WTC11 (cell line): Measurements from ENCODE around the gene GDPD4. TPM values are rescaled to one million over a fixed set of nuclear protein-coding genes. Genes with fewer than 3 reads are reported as not detected.

ENCODE experiments used
- ATAC-seq: fragments of 200-7000 bp; cut with Tn5 transposase; 2 replicates; pipeline ENCODE4 v1.10.0; 2021; ENCODE audit warnings: mild to moderate bottlenecking, moderate library complexity
- CTCF ChIA-PET: fragments of 300-600 bp; sonication (Branson Sonifier 250); formaldehyde crosslinking; loops from one replicate; lab custom pipeline; 2021; ENCODE audit warnings: antibody characterized with exemption; lab: Charles Lee
- POLR2A ChIA-PET: fragments of 350-600 bp; sonication (Branson Sonifier 250); formaldehyde crosslinking; loops from one replicate; lab custom pipeline; 2021; ENCODE audit warnings: antibody characterized with exemption; lab: Charles Lee
- DNase-seq: peaks from one replicate; pipeline ENCODE4 v3.0.0; 2021; ENCODE audit warnings: low spot score
- H3K27ac Mint-ChIP-seq: 2 replicates; pipeline ENCODE4 v1.8.0; 2021; ENCODE audit warnings: mixed read lengths
- H3K27me3 Mint-ChIP-seq: 2 replicates; pipeline ENCODE4 v1.8.0; 2021; ENCODE audit warnings: low read depth, mild to moderate bottlenecking, moderate library complexity, mixed read lengths
- H3K36me3 Mint-ChIP-seq: 2 replicates; pipeline ENCODE4 v1.8.0; 2021; ENCODE audit warnings: mixed read lengths
- H3K4me1 Mint-ChIP-seq: 2 replicates; pipeline ENCODE4 v1.8.0; 2022; ENCODE audit warnings: mixed read lengths
- H3K4me3 Mint-ChIP-seq: 2 replicates; pipeline ENCODE4 v1.8.0; 2021; ENCODE audit warnings: mild to moderate bottlenecking, moderate library complexity, mixed read lengths
- H3K9me3 Mint-ChIP-seq: 2 replicates; pipeline ENCODE4 v1.8.0; 2021; ENCODE audit warnings: mixed read lengths
- ATF2 ChIP-seq: sonication (generic); formaldehyde crosslinking; IDR thresholded peaks from 2 replicates; pipeline ENCODE4 v1.8.1; 2022; ENCODE audit warnings: low read depth, missing genetic modification reagents, borderline replicate concordance
- CBFB ChIP-seq: sonication (generic); formaldehyde crosslinking; IDR thresholded peaks from 2 replicates; pipeline ENCODE4 v1.8.1; 2022; ENCODE audit warnings: mild to moderate bottlenecking, low read depth, missing genetic modification reagents
- E2F5 ChIP-seq: sonication (generic); formaldehyde crosslinking; IDR thresholded peaks from 2 replicates; pipeline ENCODE4 v1.8.1; 2022; ENCODE audit warnings: mild to moderate bottlenecking, moderate library complexity, missing genetic modification reagents
- EMX1 ChIP-seq: fragments of 250-450 bp; sonication (Bioruptor Pico); IDR thresholded peaks from 2 replicates; pipeline ENCODE4 v1.8.0; 2021; ENCODE audit warnings: mild to moderate bottlenecking
- ESRRA ChIP-seq: sonication (generic); formaldehyde crosslinking; IDR thresholded peaks from 2 replicates; pipeline ENCODE4 v1.8.1; 2022; ENCODE audit warnings: mild to moderate bottlenecking, missing genetic modification reagents, borderline replicate concordance
- FOXK1 ChIP-seq: sonication (generic); formaldehyde crosslinking; IDR thresholded peaks from 2 replicates; pipeline ENCODE4 v1.8.0; 2022; ENCODE audit warnings: mild to moderate bottlenecking, moderate library complexity, missing genetic modification reagents
- HMGA2 ChIP-seq: fragments of 250-450 bp; sonication (Bioruptor Pico); IDR thresholded peaks from 2 replicates; pipeline ENCODE4 v1.4.0; 2021; ENCODE audit warnings: mild to moderate bottlenecking, moderate library complexity
- JAZF1 ChIP-seq: fragments of 250-450 bp; sonication (Bioruptor Pico); IDR thresholded peaks from 2 replicates; pipeline ENCODE4 v1.9.0; 2021; ENCODE audit warnings: moderate library complexity, mild to moderate bottlenecking, inconsistent platforms
- KAT7 ChIP-seq: sonication (generic); formaldehyde crosslinking; IDR thresholded peaks from 2 replicates; pipeline ENCODE4 v1.8.1; 2023; ENCODE audit warnings: missing genetic modification reagents, mild to moderate bottlenecking, borderline replicate concordance
- NFE2L1 ChIP-seq: sonication (generic); formaldehyde crosslinking; IDR thresholded peaks from 2 replicates; pipeline ENCODE4 v1.8.1; 2023; ENCODE audit warnings: missing genetic modification reagents
- OVOL2 ChIP-seq: fragments of 250-450 bp; sonication (Bioruptor Pico); IDR thresholded peaks from 2 replicates; pipeline ENCODE4 v1.9.0; 2021; ENCODE audit warnings: mild to moderate bottlenecking, borderline replicate concordance
- PRDM15 ChIP-seq: sonication (generic); formaldehyde crosslinking; IDR thresholded peaks from 2 replicates; pipeline ENCODE4 v1.8.0; 2022; ENCODE audit warnings: missing genetic modification reagents
- RORB ChIP-seq: fragments of 250-450 bp; sonication (Bioruptor Pico); IDR thresholded peaks from 2 replicates; pipeline ENCODE4 v1.9.0; 2021; ENCODE audit warnings: mild to moderate bottlenecking
- SMAD4 ChIP-seq: sonication (generic); formaldehyde crosslinking; IDR thresholded peaks from 2 replicates; pipeline ENCODE4 v1.8.0; 2022; ENCODE audit warnings: mild to moderate bottlenecking, missing genetic modification reagents
- SOX15 ChIP-seq: fragments of 250-450 bp; sonication (Bioruptor Pico); IDR thresholded peaks from 2 replicates; pipeline ENCODE4 v1.9.0; 2021; ENCODE audit warnings: mild to moderate bottlenecking
- USF1 ChIP-seq: sonication (generic); formaldehyde crosslinking; IDR thresholded peaks from 2 replicates; pipeline ENCODE4 v1.8.0; 2022; ENCODE audit warnings: mild to moderate bottlenecking, missing genetic modification reagents
- ZNF138 ChIP-seq: sonication (generic); formaldehyde crosslinking; conservative IDR thresholded peaks from 2 replicates; pipeline ENCODE4 v1.8.1; 2022; ENCODE audit warnings: mild to moderate bottlenecking, moderate library complexity, missing genetic modification reagents
- ZNF219 ChIP-seq: sonication (generic); formaldehyde crosslinking; IDR thresholded peaks from 2 replicates; pipeline ENCODE4 v1.8.0; 2023; ENCODE audit warnings: missing genetic modification reagents, mild to moderate bottlenecking, borderline replicate concordance
- ZNF317 ChIP-seq: sonication (generic); formaldehyde crosslinking; IDR thresholded peaks from 2 replicates; pipeline ENCODE4 v1.8.1; 2023; ENCODE audit warnings: low read depth, mild to moderate bottlenecking, moderate library complexity, missing genetic modification reagents, borderline replicate concordance
- ZNF423 ChIP-seq: fragments of 250-450 bp; sonication (Bioruptor Pico); IDR thresholded peaks from 2 replicates; pipeline ENCODE4 v2.1.2; 2022; ENCODE audit warnings: mild to moderate bottlenecking, moderate library complexity
- total RNA-seq: library from RNA; stranded (reverse); gene quantifications from 3 replicates; pipeline ENCODE4 v1.2.3, GENCODE V29; 2021

GDPD4 gene
- total RNA-seq, 1 experiment from 2014 or later = not detected

GRCh38 chr11:77322926-77323590 is 21.6 kb upstream of the GDPD4 start:
- no peaks in the 10 kb centered on the region for H3K9me3 Mint-ChIP-seq
- TF ChIP-seq SOX15 (CRISPR knock-in tag) = no peak
- TF ChIP-seq ZNF317 = no peak
- no peak for TF ChIP-seq ZNF138 (CRISPR knock-in tag)
- TF ChIP-seq JAZF1 (CRISPR knock-in tag) = no peak
- no peak for TF ChIP-seq ZNF219 (CRISPR knock-in tag)
- no peak for TF ChIP-seq OVOL2
- TF ChIP-seq CBFB (CRISPR knock-in tag) = no peak
- no peak for TF ChIP-seq EMX1 (CRISPR knock-in tag)
- TF ChIP-seq ESRRA (CRISPR knock-in tag) = no peak
- no peaks in the 10 kb centered on the region for H3K27me3 Mint-ChIP-seq
- DNase-seq (no peak), ATAC-seq (no peak)
- ChIA-PET CTCF (no interaction called here), POLR2A (no interaction called here)
- H3K4me3 Mint-ChIP-seq = no peak overlapping the region
- peaks cover 40% of the 10 kb centered on the region for H3K36me3 Mint-ChIP-seq
- H3K27ac Mint-ChIP-seq = no peak overlapping the region
- no peaks in the 10 kb centered on the region for H3K4me1 Mint-ChIP-seq

- no peaks in the 10 kb centered on the region for H3K9me3 Mint-ChIP-seq
- H3K27ac Mint-ChIP-seq = no peak overlapping the region
- H3K4me1 Mint-ChIP-seq = no peaks in the 10 kb centered on the region
- POLR2A ChIA-PET = no interaction called here
- H3K4me3 Mint-ChIP-seq = no peak overlapping the region
- TF ChIP-seq KAT7 (no peak), USF1 (no peak), NFE2L1 (CRISPR knock-in tag) (no peak), ZNF423 (CRISPR knock-in tag) (no peak), RORB (no peak), ATF2 (CRISPR knock-in tag) (no peak), HMGA2 (no peak), SMAD4 (no peak)
- no peak for ATAC-seq
- no peak for DNase-seq
- H3K27me3 Mint-ChIP-seq = no peaks in the 10 kb centered on the region
- H3K36me3 Mint-ChIP-seq = peaks cover 34% of the 10 kb centered on the region
- CTCF ChIA-PET = interaction anchor here (0.5 kb wide), 1 partner anchor 265 kb away, joined by 4 read pairs; no protein-coding TSS in a partner anchor
These were observed 21.0 kb upstream of the GDPD4 start for GRCh38 chr11:77322506-77322905.

- ChIA-PET CTCF (interaction anchor here (1.2 kb wide), 1 partner anchor 151 kb away, joined by 3 read pairs; no protein-coding TSS in a partner anchor), POLR2A (no interaction called here)
- Mint-ChIP-seq H3K27me3 (no peaks in the 10 kb centered on the region), H3K4me1 (no peaks in the 10 kb centered on the region), H3K36me3 (peaks cover 20% of the 10 kb centered on the region), H3K9me3 (no peaks in the 10 kb centered on the region), H3K27ac (peak overlapping the region; percentile 45; the same call in 1 of the 2 replicates), H3K4me3 (no peak overlapping the region)
- TF ChIP-seq PRDM15 (CRISPR knock-in tag) (no peak), FOXK1 (CRISPR knock-in tag) (no peak), E2F5 (no peak)
- no peak for DNase-seq
- ATAC-seq = no peak
These were observed 18.9 kb upstream of the GDPD4 start for GRCh38 chr11:77320351-77320750.
